ENCODE measurements around the gene ZNF563. TPM values are rescaled to one million over a fixed set of nuclear protein-coding genes. Genes with fewer than 3 reads are reported as not detected.
A peak's percentile ranks its signal among the peaks of the same experiment; 100 is the strongest.
"Not testable (repeated sequence)": the region's sequence is repeated elsewhere in the genome, so short reads cannot be mapped to it uniquely, and the experiment has no call there.

ZNF563 gene
- total and polyA plus RNA-seq, 4 experiments from 2014 or later: 5.4 to 15.6 (median 10.9) TPM

- peak overlapping the region; percentile 90 to 96 (median 92) for H3K4me3 Mint-ChIP-seq
- Histone ChIP-seq H3K4me3 (ENCODE audit: low read length in 2 of 2) (peak overlapping the region; percentile 62 to 69), H3K27ac (ENCODE audit: low read depth, low read length) (peak overlapping the region; percentile 41), H3K9me3 (ENCODE audit: control insufficient read depth in 1 of 2, low read length in 2 of 2) (no peaks in the 10 kb centered on the region), H3K4me1 (ENCODE audit: insufficient read depth, low read length) (peaks cover 17% of the 10 kb centered on the region), H3K36me3 (ENCODE audit: insufficient read depth, low read length) (no peaks in the 10 kb centered on the region), H3K27me3 (ENCODE audit: insufficient read depth, low read length) (no peaks in the 10 kb centered on the region)
- H3K36me3 Mint-ChIP-seq: peaks cover 0 to 5% of the 10 kb centered on the region in 2 donors
- H3K27ac Mint-ChIP-seq: peak overlapping the region in 5 of 7 donors; percentile 11 to 90 (median 70)
- DNase-seq: peak in 2 of 5 donors; percentile 2 to 4
- H3K4me1 Mint-ChIP-seq: peaks cover 9 to 29% (median 20%) of the 10 kb centered on the region in 4 donors
- peaks cover 0 to 11% (median under 1%) of the 10 kb centered on the region in 8 donors for H3K9me3 Mint-ChIP-seq
- intact Hi-C loops (cut with micrococcal nuclease): loop anchor here (2.0 to 5.0 kb wide), 3 partner anchors 32 to 76 kb away; partner anchors contain the start of genes ZNF443, ZNF563 and ZNF799
- ChIA-PET POLR2A (ENCODE audit: partially characterized antibody) (interaction anchor here (0.7 to 2.0 kb wide), 7 partner anchors 32 to 377 kb away, joined by 3 to 23 read pairs (median 5); partner anchors contain the start of genes ZNF44, ZNF443, ZNF563 and ZNF799), CTCF (ENCODE audit: partially characterized antibody) (interaction anchor here (1.3 kb wide), 1 partner anchor 401 kb away, joined by 3 read pairs; no protein-coding TSS in a partner anchor)
- peaks cover 3 to 5% of the 10 kb centered on the region in 2 donors for H3K27me3 Mint-ChIP-seq
Measured at GRCh38 chr19:12364391-12365235, 31.2 kb upstream of the ZNF563 start.

GRCh38 chr19:12362236-12362635 is 28.8 kb upstream of the ZNF563 start:
- H3K27ac Mint-ChIP-seq; H3K9me3 ChIP-seq (ENCODE audit: control insufficient read depth in 1 of 2, low read length in 2 of 2); POLR2A ChIA-PET (ENCODE audit: partially characterized antibody); H3K4me3 ChIP-seq (ENCODE audit: low read length in 2 of 2); H3K4me3 Mint-ChIP-seq; H3K27me3 Mint-ChIP-seq; H3K36me3 Mint-ChIP-seq; H3K27me3 ChIP-seq (ENCODE audit: insufficient read depth, low read length); H3K36me3 ChIP-seq (ENCODE audit: insufficient read depth, low read length); H3K27ac ChIP-seq (ENCODE audit: low read depth, low read length); DNase-seq; intact Hi-C loops (cut with micrococcal nuclease): not testable (repeated sequence)
- H3K4me1 ChIP-seq (ENCODE audit: insufficient read depth, low read length): peaks cover 17% of the 10 kb centered on the region
- Mint-ChIP-seq H3K4me1 (peaks cover 9 to 29% (median 20%) of the 10 kb centered on the region in 4 donors), H3K9me3 (peaks cover 0 to 21% (median 9%) of the 10 kb centered on the region in 8 donors)
- CTCF ChIA-PET (ENCODE audit: partially characterized antibody): interaction anchor here (0.7 kb wide), 1 partner anchor 403 kb away, joined by 3 read pairs; no protein-coding TSS in a partner anchor

GRCh38 chr19:12353375-12353774 is 19.9 kb upstream of the ZNF563 start:
- no peak overlapping the region for H3K27ac ChIP-seq (ENCODE audit: low read depth, low read length)
- no peak overlapping the region for H3K4me3 ChIP-seq (ENCODE audit: low read length in 2 of 2)
- ChIA-PET POLR2A (ENCODE audit: partially characterized antibody) (no interaction called here), CTCF (ENCODE audit: partially characterized antibody) (no interaction called here)
- DNase-seq: no peak
- Mint-ChIP-seq H3K27ac (no peak overlapping the region), H3K4me1 (no peaks in the 10 kb centered on the region), H3K4me3 (no peak overlapping the region), H3K27me3 (peaks cover 0 to 2% of the 10 kb centered on the region in 2 donors), H3K9me3 (peaks cover 9 to 79% (median 61%) of the 10 kb centered on the region in 8 donors), H3K36me3 (peaks cover 41 to 45% of the 10 kb centered on the region in 2 donors)
- intact Hi-C loops (cut with micrococcal nuclease): no loop called here
- H3K4me1 ChIP-seq (ENCODE audit: insufficient read depth, low read length): no peaks in the 10 kb centered on the region
- H3K9me3 ChIP-seq (ENCODE audit: control insufficient read depth in 1 of 2, low read length in 2 of 2): peaks cover 0 to 29% of the 10 kb centered on the region in 2 donors
- H3K36me3 ChIP-seq (ENCODE audit: insufficient read depth, low read length): no peaks in the 10 kb centered on the region
- no peaks in the 10 kb centered on the region for H3K27me3 ChIP-seq (ENCODE audit: insufficient read depth, low read length)

GRCh38 chr19:12350890-12351197 is 17.4 kb upstream of the ZNF563 start:
- no peak overlapping the region for H3K4me3 ChIP-seq (ENCODE audit: low read length in 2 of 2)
- intact Hi-C loops (cut with micrococcal nuclease): no loop called here
- H3K4me1 ChIP-seq (ENCODE audit: insufficient read depth, low read length): no peaks in the 10 kb centered on the region
- Mint-ChIP-seq H3K27me3 (no peaks in the 10 kb centered on the region), H3K9me3 (peaks cover 9 to 78% (median 63%) of the 10 kb centered on the region in 8 donors), H3K4me1 (peaks cover 0 to 3% (median 0%) of the 10 kb centered on the region in 4 donors), H3K27ac (no peak overlapping the region), H3K4me3 (no peak overlapping the region), H3K36me3 (peaks cover 38 to 45% of the 10 kb centered on the region in 2 donors)
- CTCF ChIA-PET (ENCODE audit: partially characterized antibody): no interaction called here
- POLR2A ChIA-PET (ENCODE audit: partially characterized antibody): no interaction called here
- H3K27me3 ChIP-seq (ENCODE audit: insufficient read depth, low read length): no peaks in the 10 kb centered on the region
- DNase-seq: no peak
- H3K27ac ChIP-seq (ENCODE audit: low read depth, low read length): no peak overlapping the region
- H3K36me3 ChIP-seq (ENCODE audit: insufficient read depth, low read length): no peaks in the 10 kb centered on the region
- H3K9me3 ChIP-seq (ENCODE audit: control insufficient read depth in 1 of 2, low read length in 2 of 2): peaks cover 0 to 30% of the 10 kb centered on the region in 2 donors

- H3K27ac Mint-ChIP-seq: no peak overlapping the region
- intact Hi-C loops (cut with micrococcal nuclease): no loop called here
- Histone ChIP-seq H3K9me3 (ENCODE audit: control insufficient read depth in 1 of 2, low read length in 2 of 2) (peaks cover 0 to 30% of the 10 kb centered on the region in 2 donors), H3K27me3 (ENCODE audit: insufficient read depth, low read length) (no peaks in the 10 kb centered on the region), H3K36me3 (ENCODE audit: insufficient read depth, low read length) (no peaks in the 10 kb centered on the region), H3K4me1 (ENCODE audit: insufficient read depth, low read length) (no peaks in the 10 kb centered on the region), H3K27ac (ENCODE audit: low read depth, low read length) (no peak overlapping the region), H3K4me3 (ENCODE audit: low read length in 2 of 2) (no peak overlapping the region)
- peaks cover 38 to 45% of the 10 kb centered on the region in 2 donors for H3K36me3 Mint-ChIP-seq
- no peak for DNase-seq
- POLR2A ChIA-PET (ENCODE audit: partially characterized antibody): no interaction called here
- H3K4me1 Mint-ChIP-seq: peaks cover 0 to 3% (median 0%) of the 10 kb centered on the region in 4 donors
- CTCF ChIA-PET (ENCODE audit: partially characterized antibody): no interaction called here
- no peak overlapping the region for H3K4me3 Mint-ChIP-seq
- H3K9me3 Mint-ChIP-seq: peaks cover 9 to 78% (median 63%) of the 10 kb centered on the region in 8 donors
- no peaks in the 10 kb centered on the region for H3K27me3 Mint-ChIP-seq
Measured at GRCh38 chr19:12350185-12350889, 16.9 kb upstream of the ZNF563 start.

- Mint-ChIP-seq H3K4me1 (peaks cover 0 to 3% (median 0%) of the 10 kb centered on the region in 4 donors), H3K9me3 (peaks cover 3 to 58% (median 41%) of the 10 kb centered on the region in 8 donors), H3K36me3 (peaks cover 21 to 24% of the 10 kb centered on the region in 2 donors), H3K27me3 (no peaks in the 10 kb centered on the region), H3K4me3 (peak overlapping the region in 1 of 8 donors; percentile 3), H3K27ac (no peak overlapping the region)
- Histone ChIP-seq H3K27me3 (ENCODE audit: insufficient read depth, low read length) (no peaks in the 10 kb centered on the region), H3K4me3 (ENCODE audit: low read length in 2 of 2) (no peak overlapping the region), H3K4me1 (ENCODE audit: insufficient read depth, low read length) (no peaks in the 10 kb centered on the region), H3K36me3 (ENCODE audit: insufficient read depth, low read length) (no peaks in the 10 kb centered on the region), H3K27ac (ENCODE audit: low read depth, low read length) (no peak overlapping the region), H3K9me3 (ENCODE audit: control insufficient read depth in 1 of 2, low read length in 2 of 2) (peaks cover 0 to 23% of the 10 kb centered on the region in 2 donors)
- CTCF ChIA-PET (ENCODE audit: partially characterized antibody): interaction anchor here (0.7 to 1.7 kb wide), 13 partner anchors 13 to 424 kb away, joined by 3 to 9 read pairs (median 3); partner anchors contain the start of genes ZNF442 and ZNF563
- DNase-seq: peak in 4 of 5 donors; percentile 36 to 46 (median 42)
- POLR2A ChIA-PET (ENCODE audit: partially characterized antibody): no interaction called here
- intact Hi-C loops (cut with micrococcal nuclease): loop anchor here (1.0 kb wide), 2 partner anchors 145 to 288 kb away; no protein-coding TSS in a partner anchor
Measured at GRCh38 chr19:12346896-12347295, 13.5 kb upstream of the ZNF563 start.

All from CD4-positive, alpha-beta memory T cell (primary cell).